HCT116 (cell line): ENCODE data around the gene TMA7. TPM values are rescaled to one million over a fixed set of nuclear protein-coding genes. Genes with fewer than 3 reads are reported as not detected.

Experiments
- ATAC-seq: fragments of 200-7000 bp; cut with Tn5 transposase; 2 replicates; pipeline ENCODE4 v1.9.1; 2020; ENCODE audit warnings: mild to moderate bottlenecking, moderate library complexity
- BruUV-seq: library from RNA; stranded (reverse); fragments of 400-500 nt; replicated peaks from 2 replicates; lab custom pipeline; 2021; lab: Mats Ljungman, UMichigan
- CTCF ChIA-PET: fragments of 300-600 bp; sonication (Branson Sonifier 250); formaldehyde crosslinking; loops from one replicate; lab custom pipeline; 2021; ENCODE audit warnings: antibody characterized with exemption; lab: Charles Lee
- POLR2A ChIA-PET: fragments of 300-600, 350-600 bp; sonication (Branson Sonifier 250); formaldehyde crosslinking; loops from one replicate; lab custom pipeline; 2021; ENCODE audit warnings: antibody characterized with exemption; lab: Charles Lee
- RAD21 ChIA-PET, 2 experiments: fragments of 300-600 bp; sonication (Branson Sonifier 250); formaldehyde crosslinking; loops; one replicate each; lab custom pipeline; 2023; ENCODE audit warnings: low total read pairs in 2 of 2; ENCODE audit not compliant: uncharacterized antibody in 2 of 2, unreplicated experiment in 2 of 2, low non-redundant PET in 1 of 2; lab: Charles Lee
- DNase-seq: peaks from one replicate; pipeline ENCODE4 v3.0.0-alpha.2; 2010; ENCODE audit warnings: low read depth, low spot score
- H2AFZ ChIP-seq: fragments of 200-600 bp; shearing (Covaris generic), sonication (generic); 2 replicates; pipeline ENCODE4 v1.6.1; 2017; ENCODE audit warnings: low read depth, mixed run types, mixed read lengths, antibody characterized with exemption, low read length; ENCODE audit not compliant: poor library complexity, severe bottlenecking
- H3K27ac ChIP-seq: 2 replicates; pipeline ENCODE4 v1.5.1; 2012; ENCODE audit warnings: low read depth, low read length
- H3K27me3 ChIP-seq: fragments of 200-600 bp; sonication (generic); 2 replicates; pipeline ENCODE4 v1.6.1; 2016; ENCODE audit warnings: mixed run types, low read length, mixed read lengths; ENCODE audit not compliant: insufficient read depth
- H3K36me3 ChIP-seq, 2 experiments: fragments of 200-500 bp in 1 of 2; fragments of 200-600 bp in 1 of 2; sonication (Bioruptor generic) in 1 of 2; sonication (generic) in 1 of 2; 2 replicates each; pipeline versions ENCODE4 v1.5.1 to v1.6.1; 2014 to 2016; ENCODE audit warnings: low read length in 2 of 2, inconsistent platforms in 1 of 2, mixed read lengths in 1 of 2, mixed run types in 1 of 2; ENCODE audit not compliant: insufficient read depth in 2 of 2, control insufficient read depth in 1 of 2
- H3K4me1 ChIP-seq, 2 experiments: fragments of 200-600 bp in 1 of 2; sonication (generic) in 1 of 2; 2 replicates each; pipeline versions ENCODE4 v1.5.1 to v1.6.1; 2012 to 2017; ENCODE audit warnings: low read length in 2 of 2, inconsistent platforms in 1 of 2, mild to moderate bottlenecking in 1 of 2, mixed read lengths in 1 of 2, mixed run types in 1 of 2, moderate library complexity in 1 of 2; ENCODE audit not compliant: insufficient read depth in 2 of 2, control insufficient read depth in 1 of 2
- H3K4me2 ChIP-seq: fragments of 200-600 bp; sonication (generic); 2 replicates; pipeline ENCODE4 v1.6.1; 2017; ENCODE audit warnings: mixed run types, low read length, mixed read lengths
- H3K4me3 ChIP-seq, 2 experiments: fragments of 200-600 bp in 1 of 2; sonication (generic) in 1 of 2; replicated peaks in 1 of 2; 2 replicates each; pipeline ENCODE4 v1.5.1; 2011 to 2016; ENCODE audit warnings: low read length in 2 of 2, control low read depth in 1 of 2, low read depth in 1 of 2, mild to moderate bottlenecking in 1 of 2, mixed read lengths in 1 of 2, mixed run types in 1 of 2
- H3K79me2 ChIP-seq: fragments of 200-600 bp; sonication (generic); 2 replicates; pipeline ENCODE4 v1.6.1; 2017; ENCODE audit warnings: mild to moderate bottlenecking, mixed run types, low read length, moderate library complexity, mixed read lengths; ENCODE audit not compliant: insufficient read depth
- H3K9ac ChIP-seq: fragments of 200-600 bp; sonication (generic); 2 replicates; pipeline ENCODE4 v1.6.1; 2016; ENCODE audit warnings: low read length, mixed read lengths
- H3K9me2 ChIP-seq: fragments of 200-600 bp; sonication (generic), shearing (Covaris generic); 2 replicates; pipeline ENCODE4 v1.6.1; 2017; ENCODE audit warnings: mixed run types, mild to moderate bottlenecking, moderate library complexity; ENCODE audit not compliant: insufficient read depth
- H3K9me3 ChIP-seq, 2 experiments: fragments of 200-500 bp in 1 of 2; fragments of 200-600 bp in 1 of 2; sonication (Bioruptor generic) in 1 of 2; sonication (generic) in 1 of 2; 2 replicates each; pipeline ENCODE4 v1.6.1; 2014 to 2017; ENCODE audit warnings: low read length in 2 of 2, mixed read lengths in 2 of 2, inconsistent platforms in 1 of 2, low read depth in 1 of 2, mild to moderate bottlenecking in 1 of 2, mixed run types in 1 of 2, moderate library complexity in 1 of 2; ENCODE audit not compliant: control insufficient read depth in 1 of 2, insufficient read depth in 1 of 2
- H4K20me1 ChIP-seq: fragments of 200-600 bp; sonication (generic), shearing (Covaris generic); 2 replicates; pipeline ENCODE4 v1.6.1; 2017; ENCODE audit warnings: mixed run types, mild to moderate bottlenecking, moderate library complexity; ENCODE audit not compliant: insufficient read depth
- CBX3 ChIP-seq: IDR thresholded peaks from 2 replicates; pipeline ENCODE4 v1.6.1; 2012; ENCODE audit warnings: low read depth
- EGR1 ChIP-seq: IDR thresholded peaks from 2 replicates; pipeline ENCODE4 v1.6.1; 2012; ENCODE audit warnings: low read depth
- ELF1 ChIP-seq: IDR thresholded peaks from 2 replicates; pipeline ENCODE4 v1.6.1; 2012; ENCODE audit warnings: low read depth, borderline replicate concordance
- EZH2 ChIP-seq: fragments of 200-600 bp; sonication (generic); IDR thresholded peaks from 2 replicates; pipeline ENCODE4 v1.6.1; 2017; ENCODE audit warnings: antibody characterized with exemption, mixed run types
- FOSL1 ChIP-seq: IDR thresholded peaks from 2 replicates; pipeline ENCODE4 v1.6.1; 2012; ENCODE audit warnings: low read depth
- JUND ChIP-seq: IDR thresholded peaks from 2 replicates; pipeline ENCODE4 v1.6.1; 2012
- MAX ChIP-seq: IDR thresholded peaks from 2 replicates; pipeline ENCODE4 v1.6.1; 2012
- POLR2AphosphoS5 ChIP-seq: IDR thresholded peaks from 2 replicates; pipeline ENCODE4 v1.6.1; 2011; ENCODE audit warnings: mild to moderate bottlenecking, low read depth, low read length, moderate library complexity
- REST ChIP-seq: IDR thresholded peaks from 2 replicates; pipeline ENCODE4 v1.6.1; 2012; ENCODE audit warnings: low read depth
- SP1 ChIP-seq: IDR thresholded peaks from 2 replicates; pipeline ENCODE4 v1.6.1; 2012; ENCODE audit warnings: low read depth
- ZFX ChIP-seq: fragments of 450-650 bp; IDR thresholded peaks from 2 replicates; pipeline ENCODE4 v1.6.1; 2017
- ZNF274 ChIP-seq: fragments of 200-500 bp; sonication (Bioruptor generic); IDR thresholded peaks from 2 replicates; pipeline ENCODE4 v1.6.1; 2014; ENCODE audit warnings: mild to moderate bottlenecking, low read depth, low read length, inconsistent platforms
- intact Hi-C: fragments of 100-400 bp; cut with micrococcal nuclease; formaldehyde crosslinking; loops from 2 replicates; pipeline ENCODE4 v1.10.0; 2022
- total RNA-seq: library from RNA; stranded (reverse); gene quantifications from one replicate; pipeline ENCODE4 v1.2.1, GENCODE V29; 2021; ENCODE audit not compliant: unreplicated experiment

TMA7 gene
- total RNA-seq, 1 experiment from 2014 or later, result 334 TPM

GRCh38 chr3:48418651-48419050 is 21.4 kb upstream of the TMA7 start:
- H3K27me3 ChIP-seq, result no peaks in the 10 kb centered on the region
- H3K9me3 ChIP-seq, result no peaks in the 10 kb centered on the region
- TF ChIP-seq MAX, result no peak
- no peak for TF ChIP-seq FOSL1
- no peak for TF ChIP-seq ELF1
- TF ChIP-seq EGR1, result no peak
- no peak for TF ChIP-seq ZFX
- TF ChIP-seq CBX3, result no peak
- no peak for TF ChIP-seq POLR2AphosphoS5
- TF ChIP-seq JUND, result no peak
- TF ChIP-seq ZNF274, result no peak
- no peak overlapping the region for H3K4me2 ChIP-seq
- intact Hi-C loops, result no loop called here
- H3K4me1 ChIP-seq, result no peaks in the 10 kb centered on the region
- POLR2A ChIA-PET, result no interaction called here
- no peaks in the 10 kb centered on the region; a peak in 1 of 4 replicates for H3K36me3 ChIP-seq
- ATAC-seq (no peak), DNase-seq (no peak)
- H2AFZ ChIP-seq, result no peak overlapping the region
- RAD21 ChIA-PET, result no interaction called here
- H4K20me1 ChIP-seq, result no peaks in the 10 kb centered on the region
- CTCF ChIA-PET, result no interaction called here
- H3K4me3 ChIP-seq, result no peak overlapping the region
- H3K9ac ChIP-seq, result no peak overlapping the region
- H3K79me2 ChIP-seq, result no peaks in the 10 kb centered on the region
- H3K27ac ChIP-seq, result no peak overlapping the region
- BruUV-seq, result no TSS peak
- no peaks in the 10 kb centered on the region for H3K9me2 ChIP-seq

DNA sequence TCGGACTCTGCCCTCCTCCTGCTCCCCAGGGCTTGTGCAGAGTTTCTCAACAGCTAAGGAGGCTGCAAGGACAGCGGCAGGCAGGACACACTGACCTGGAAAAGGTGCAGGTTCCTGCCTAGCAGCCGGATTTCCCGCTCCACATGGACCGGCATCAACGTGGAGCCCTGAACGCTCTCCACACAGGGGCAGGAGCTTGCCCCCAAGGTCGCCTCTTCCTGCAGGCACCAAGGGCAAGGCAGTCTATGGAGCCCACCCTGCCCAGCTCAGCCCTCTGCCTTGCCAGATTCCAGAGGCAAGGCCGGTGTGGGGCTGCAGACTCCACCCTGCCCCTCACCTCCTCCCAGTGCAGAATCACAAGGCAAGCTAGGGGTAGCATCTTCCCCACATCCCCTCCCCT is 20.9 kb upstream of the TMA7 start:
- ChIA-PET POLR2A (no interaction called here), RAD21 (no interaction called here), CTCF (interaction anchor here (0.7 kb wide), 1 partner anchor 17 kb away, joined by 3 read pairs; no protein-coding TSS in a partner anchor)
- DNase-seq (no peak), ATAC-seq (no peak)
- Histone ChIP-seq H3K9me3 (no peaks in the 10 kb centered on the region), H3K9ac (no peak overlapping the region), H3K79me2 (no peaks in the 10 kb centered on the region), H2AFZ (no peak overlapping the region), H3K9me2 (no peaks in the 10 kb centered on the region), H3K27ac (no peak overlapping the region), H3K4me1 (no peaks in the 10 kb centered on the region), H3K36me3 (no peaks in the 10 kb centered on the region; a peak in 1 of 4 replicates), H3K27me3 (no peaks in the 10 kb centered on the region), H4K20me1 (no peaks in the 10 kb centered on the region), H3K4me2 (no peak overlapping the region), H3K4me3 (no peak overlapping the region)
- intact Hi-C loops, result no loop called here
- no peak for TF ChIP-seq CBX3
- TF ChIP-seq EZH2, result no peak
- TF ChIP-seq SP1, result no peak
- TF ChIP-seq FOSL1, result no peak
- TF ChIP-seq JUND, result no peak
- TF ChIP-seq EGR1, result no peak
- TF ChIP-seq MAX, result no peak
- no peak for TF ChIP-seq REST
- BruUV-seq, result no TSS peak
